T-helper 1 cell treated with Interleukin-12 subunit alpha and Interleukin-12 subunit beta and Interleukin-4 antibody, amounts not matched to agents 30 μg/mL and 1 μg/mL, for 36 hours (primary cell): Measurements from ENCODE around the gene RUSC2.
A peak's percentile ranks its signal among the peaks of the same experiment; 100 is the strongest.
"Not testable (repeated sequence)": the region's sequence is repeated elsewhere in the genome, so short reads cannot be mapped to it uniquely, and the experiment has no call there.

Experiments
- H3K27ac Mint-ChIP-seq: one replicate; pipeline ENCODE4 v1.8.0; 2021; ENCODE audit warnings: mild to moderate bottlenecking, mixed read lengths
- H3K27me3 Mint-ChIP-seq: one replicate; pipeline ENCODE4 v1.8.0; 2021; ENCODE audit warnings: low read depth, mixed read lengths
- H3K36me3 Mint-ChIP-seq: one replicate; pipeline ENCODE4 v1.8.0; 2021; ENCODE audit warnings: low read depth, mixed read lengths
- H3K4me1 Mint-ChIP-seq: one replicate; pipeline ENCODE4 v1.8.0; 2021; ENCODE audit warnings: low read depth, mixed read lengths
- H3K4me3 Mint-ChIP-seq: one replicate; pipeline ENCODE4 v1.8.0; 2021; ENCODE audit warnings: mild to moderate bottlenecking, moderate library complexity, mixed read lengths
- H3K9me3 Mint-ChIP-seq: one replicate; pipeline ENCODE4 v1.8.0; 2021; ENCODE audit warnings: mixed read lengths

RUSC2 gene, protein sequence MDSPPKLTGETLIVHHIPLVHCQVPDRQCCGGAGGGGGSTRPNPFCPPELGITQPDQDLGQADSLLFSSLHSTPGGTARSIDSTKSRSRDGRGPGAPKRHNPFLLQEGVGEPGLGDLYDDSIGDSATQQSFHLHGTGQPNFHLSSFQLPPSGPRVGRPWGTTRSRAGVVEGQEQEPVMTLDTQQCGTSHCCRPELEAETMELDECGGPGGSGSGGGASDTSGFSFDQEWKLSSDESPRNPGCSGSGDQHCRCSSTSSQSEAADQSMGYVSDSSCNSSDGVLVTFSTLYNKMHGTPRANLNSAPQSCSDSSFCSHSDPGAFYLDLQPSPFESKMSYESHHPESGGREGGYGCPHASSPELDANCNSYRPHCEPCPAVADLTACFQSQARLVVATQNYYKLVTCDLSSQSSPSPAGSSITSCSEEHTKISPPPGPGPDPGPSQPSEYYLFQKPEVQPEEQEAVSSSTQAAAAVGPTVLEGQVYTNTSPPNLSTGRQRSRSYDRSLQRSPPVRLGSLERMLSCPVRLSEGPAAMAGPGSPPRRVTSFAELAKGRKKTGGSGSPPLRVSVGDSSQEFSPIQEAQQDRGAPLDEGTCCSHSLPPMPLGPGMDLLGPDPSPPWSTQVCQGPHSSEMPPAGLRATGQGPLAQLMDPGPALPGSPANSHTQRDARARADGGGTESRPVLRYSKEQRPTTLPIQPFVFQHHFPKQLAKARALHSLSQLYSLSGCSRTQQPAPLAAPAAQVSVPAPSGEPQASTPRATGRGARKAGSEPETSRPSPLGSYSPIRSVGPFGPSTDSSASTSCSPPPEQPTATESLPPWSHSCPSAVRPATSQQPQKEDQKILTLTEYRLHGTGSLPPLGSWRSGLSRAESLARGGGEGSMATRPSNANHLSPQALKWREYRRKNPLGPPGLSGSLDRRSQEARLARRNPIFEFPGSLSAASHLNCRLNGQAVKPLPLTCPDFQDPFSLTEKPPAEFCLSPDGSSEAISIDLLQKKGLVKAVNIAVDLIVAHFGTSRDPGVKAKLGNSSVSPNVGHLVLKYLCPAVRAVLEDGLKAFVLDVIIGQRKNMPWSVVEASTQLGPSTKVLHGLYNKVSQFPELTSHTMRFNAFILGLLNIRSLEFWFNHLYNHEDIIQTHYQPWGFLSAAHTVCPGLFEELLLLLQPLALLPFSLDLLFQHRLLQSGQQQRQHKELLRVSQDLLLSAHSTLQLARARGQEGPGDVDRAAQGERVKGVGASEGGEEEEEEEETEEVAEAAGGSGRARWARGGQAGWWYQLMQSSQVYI (N-terminal part only)

DNA sequence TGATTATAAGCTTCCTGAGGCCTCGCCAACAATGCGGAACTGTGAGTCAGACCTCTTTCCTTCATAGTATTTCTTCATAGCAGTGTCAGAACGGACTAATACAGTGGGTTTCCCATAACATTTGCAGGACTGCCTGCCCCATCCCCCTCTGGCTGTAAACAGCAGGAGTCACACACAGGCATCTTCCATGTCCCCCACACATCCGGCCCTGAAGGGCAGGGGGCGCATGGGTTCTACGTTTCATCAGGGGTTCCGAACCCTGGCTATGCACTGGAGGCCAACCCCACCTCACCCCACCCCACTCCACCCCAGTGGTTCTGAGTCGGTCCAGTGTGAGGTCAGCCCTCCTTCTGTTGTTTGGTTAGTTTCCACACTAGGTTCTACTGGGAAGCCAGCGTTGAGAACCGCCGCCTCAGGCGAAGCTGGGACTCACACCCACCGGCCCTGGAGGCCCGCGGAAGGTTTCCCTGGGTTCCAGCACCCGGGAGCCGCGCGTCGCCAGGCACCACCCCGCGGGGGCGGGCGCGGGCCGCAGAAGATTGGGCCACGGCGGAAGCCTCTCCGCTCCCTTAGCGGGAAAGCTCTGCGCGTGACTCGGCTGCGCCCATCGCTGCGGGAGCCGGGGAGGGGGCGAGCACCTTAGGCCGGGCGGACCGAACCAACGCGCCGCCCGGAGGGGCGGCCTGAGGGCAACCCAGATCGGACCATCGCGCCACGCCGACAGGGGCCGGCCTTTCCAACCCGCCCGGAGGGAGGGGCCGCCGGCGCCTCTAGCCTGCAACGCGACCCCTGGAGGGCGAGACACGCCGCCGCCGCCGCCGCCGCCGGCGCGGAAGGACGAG is at the start of gene RUSC2:
TSS of gene RUSC2 (plus strand) at position 799 of the 842 bp plus-strand sequence. CDS start 56,411 bp downstream, outside the sequence.
- no peaks in the 10 kb centered on the region for H3K9me3 Mint-ChIP-seq
- H3K36me3 Mint-ChIP-seq: no peaks in the 10 kb centered on the region
- H3K4me3 Mint-ChIP-seq: peak within 1 kb of the TSS; percentile 88
- H3K27ac Mint-ChIP-seq: peak within 1 kb of the TSS; percentile 65
- H3K27me3 Mint-ChIP-seq: peaks cover 16% of the 10 kb centered on the region
- peaks cover 26% of the 10 kb centered on the region for H3K4me1 Mint-ChIP-seq

DNA sequence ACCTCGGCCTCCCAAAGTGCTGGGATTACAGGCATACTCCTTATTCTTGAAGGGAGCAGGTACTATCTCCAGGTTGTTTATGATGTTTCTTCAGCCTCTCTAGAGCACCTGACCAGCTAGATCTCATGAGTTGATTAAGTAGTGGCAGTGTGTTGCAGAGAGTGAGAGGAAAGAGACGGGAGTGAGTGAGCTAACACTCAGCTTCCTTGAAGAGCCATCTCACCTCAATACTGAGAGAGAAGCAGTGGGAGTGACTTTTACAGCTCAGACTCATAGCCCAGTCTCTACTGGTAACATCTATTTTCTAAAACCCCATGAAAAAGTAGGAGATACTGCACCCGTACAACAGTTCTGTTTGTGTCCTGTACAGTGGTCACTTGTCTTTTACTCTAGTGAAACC is 43.9 kb upstream of the RUSC2 start:
- H3K27me3 Mint-ChIP-seq: peaks cover 30% of the 10 kb centered on the region
- H3K9me3 Mint-ChIP-seq: no peaks in the 10 kb centered on the region
- no peaks in the 10 kb centered on the region for H3K36me3 Mint-ChIP-seq
- H3K27ac Mint-ChIP-seq: no peak overlapping the region
- no peaks in the 10 kb centered on the region for H3K4me1 Mint-ChIP-seq
- H3K4me3 Mint-ChIP-seq: no peak overlapping the region

DNA sequence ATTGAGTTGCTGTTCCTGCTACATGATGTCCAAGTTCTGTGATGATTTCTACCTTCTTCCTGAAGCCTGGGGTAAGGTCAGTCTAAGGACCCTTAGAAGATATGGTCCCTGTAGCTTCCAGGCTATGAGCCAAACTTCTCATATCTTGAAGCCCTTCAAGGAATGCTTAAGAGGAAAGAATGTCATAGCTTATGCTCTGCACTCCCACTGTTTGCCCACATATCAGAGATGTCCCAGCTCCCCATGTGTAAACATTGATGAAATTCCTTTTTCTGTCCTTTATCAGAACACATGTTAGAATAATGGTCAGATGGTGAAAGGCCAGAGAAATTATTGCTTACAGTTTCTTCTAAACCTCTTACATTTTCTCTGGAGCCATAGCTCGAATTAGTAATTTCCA is 41.4 kb upstream of the RUSC2 start:
- Mint-ChIP-seq H3K9me3 (no peaks in the 10 kb centered on the region), H3K27me3 (peaks cover 32% of the 10 kb centered on the region), H3K36me3 (no peaks in the 10 kb centered on the region), H3K4me1 (no peaks in the 10 kb centered on the region), H3K27ac (no peak overlapping the region), H3K4me3 (no peak overlapping the region)

DNA sequence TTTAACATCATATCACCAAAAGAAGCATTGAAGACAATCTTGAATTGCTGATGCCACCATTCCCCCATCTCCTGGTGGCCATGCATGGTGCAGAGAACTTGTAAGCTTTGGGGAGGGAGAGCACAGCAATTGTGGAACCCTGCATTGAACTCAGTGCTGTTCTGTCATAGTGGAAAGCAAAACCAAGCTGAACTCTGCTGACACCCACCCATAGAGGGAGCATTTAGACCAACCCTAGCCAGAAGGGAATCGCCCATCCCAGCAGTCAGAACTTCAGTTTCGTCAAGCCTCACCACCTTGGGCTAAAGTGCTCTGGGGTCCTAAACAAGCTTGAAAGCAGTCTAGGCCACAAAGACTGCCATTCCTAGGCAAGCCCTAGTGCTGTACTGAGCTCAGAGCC is 37.4 kb upstream of the RUSC2 start:
- Mint-ChIP-seq H3K27me3 (peaks cover 24% of the 10 kb centered on the region), H3K4me1 (no peaks in the 10 kb centered on the region), H3K9me3 (peaks cover 11% of the 10 kb centered on the region), H3K36me3 (no peaks in the 10 kb centered on the region), H3K27ac (no peak overlapping the region), H3K4me3 (no peak overlapping the region)

DNA sequence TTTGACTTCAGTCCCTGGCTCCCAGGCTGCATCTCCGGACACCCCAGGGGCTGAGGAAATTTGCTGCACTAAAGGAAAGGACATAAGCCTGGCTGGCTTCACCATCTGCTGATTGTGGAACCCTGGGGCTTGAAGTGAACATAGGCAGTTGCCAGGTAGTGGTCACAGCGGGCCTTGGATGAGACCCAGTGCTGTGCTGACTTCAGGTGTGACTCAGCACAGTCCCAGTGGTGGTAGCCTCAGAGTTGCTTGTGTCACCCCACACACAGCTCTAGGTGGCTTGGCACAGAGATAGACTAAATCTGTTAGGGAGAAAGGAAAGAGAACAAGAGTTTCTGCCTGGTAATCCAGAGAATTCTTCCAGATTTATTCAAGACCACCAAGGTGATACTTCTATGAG is 36.1 kb upstream of the RUSC2 start:
- Mint-ChIP-seq H3K27me3 (peaks cover 24% of the 10 kb centered on the region), H3K27ac (no peak overlapping the region), H3K4me3 (no peak overlapping the region), H3K4me1 (no peaks in the 10 kb centered on the region), H3K9me3 (peaks cover 11% of the 10 kb centered on the region), H3K36me3 (no peaks in the 10 kb centered on the region)

DNA sequence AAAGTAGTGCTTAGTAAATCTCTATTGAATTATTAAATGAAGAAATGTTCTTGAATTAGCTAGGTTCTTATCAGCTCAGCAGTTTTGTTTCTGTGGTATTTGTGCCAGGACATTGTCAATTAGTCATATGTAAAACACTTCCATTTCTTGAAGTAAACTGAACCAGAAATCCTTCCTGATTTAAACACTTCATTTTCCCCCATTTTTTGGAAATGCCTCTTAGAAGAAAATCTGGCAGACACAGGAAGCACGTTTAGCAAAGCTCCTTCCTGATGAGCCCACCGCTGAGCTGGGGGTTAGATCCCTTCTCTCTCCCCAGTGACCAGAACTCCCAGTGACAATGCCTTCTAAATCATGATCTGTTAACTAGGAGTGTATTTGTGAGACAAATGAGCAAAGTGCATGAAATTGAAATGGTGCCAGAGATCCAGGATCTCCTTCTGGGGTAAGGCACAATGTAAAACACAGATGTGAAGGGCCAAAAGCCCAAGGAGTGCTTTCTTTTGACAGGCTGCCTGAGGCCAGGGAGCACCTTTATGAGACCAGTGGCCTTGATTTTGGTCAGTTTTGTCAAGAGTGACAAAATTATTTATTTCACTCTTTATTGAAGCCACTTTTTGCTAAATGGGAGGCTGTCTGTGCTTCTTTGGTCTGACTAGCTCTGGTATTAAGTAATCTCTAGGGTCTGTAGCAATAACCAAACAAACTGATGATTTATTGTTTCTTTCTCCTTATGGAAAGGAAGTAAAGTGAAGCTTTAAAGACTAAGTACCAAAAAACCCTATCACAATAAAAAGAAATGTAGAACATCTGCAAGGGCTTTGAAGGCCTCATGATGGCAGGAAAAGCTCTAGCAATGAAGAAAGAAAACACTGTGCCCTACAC is 25.5 kb upstream of the RUSC2 start:
- H3K27ac Mint-ChIP-seq: no peak overlapping the region
- no peak overlapping the region for H3K4me3 Mint-ChIP-seq
- peaks cover 11% of the 10 kb centered on the region for H3K9me3 Mint-ChIP-seq
- peaks cover 22% of the 10 kb centered on the region for H3K27me3 Mint-ChIP-seq
- H3K36me3 Mint-ChIP-seq: no peaks in the 10 kb centered on the region
- H3K4me1 Mint-ChIP-seq: no peaks in the 10 kb centered on the region

DNA sequence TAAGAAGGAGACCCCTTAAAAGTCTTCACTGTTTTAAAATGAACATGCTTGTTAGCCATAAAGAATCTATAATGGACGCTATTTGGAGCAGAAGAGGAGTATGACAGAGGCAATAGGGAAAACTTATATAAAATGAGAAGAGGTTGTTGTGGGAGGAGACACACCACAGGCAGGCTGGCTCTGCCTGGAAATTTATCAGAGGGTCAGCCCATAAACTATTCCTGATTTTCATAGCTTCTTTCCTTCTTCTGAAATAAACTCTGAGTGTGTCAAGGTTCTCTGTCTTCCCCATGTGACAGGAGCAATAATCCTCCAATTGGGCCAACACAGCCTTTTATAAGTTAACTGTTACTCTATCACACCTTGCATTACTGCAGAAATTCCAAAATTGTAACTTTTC is 19.6 kb upstream of the RUSC2 start:
- Mint-ChIP-seq H3K4me1 (no peaks in the 10 kb centered on the region), H3K27me3 (peaks cover 19% of the 10 kb centered on the region), H3K27ac (no peak overlapping the region), H3K9me3 (no peaks in the 10 kb centered on the region), H3K4me3 (no peak overlapping the region), H3K36me3 (no peaks in the 10 kb centered on the region)

DNA sequence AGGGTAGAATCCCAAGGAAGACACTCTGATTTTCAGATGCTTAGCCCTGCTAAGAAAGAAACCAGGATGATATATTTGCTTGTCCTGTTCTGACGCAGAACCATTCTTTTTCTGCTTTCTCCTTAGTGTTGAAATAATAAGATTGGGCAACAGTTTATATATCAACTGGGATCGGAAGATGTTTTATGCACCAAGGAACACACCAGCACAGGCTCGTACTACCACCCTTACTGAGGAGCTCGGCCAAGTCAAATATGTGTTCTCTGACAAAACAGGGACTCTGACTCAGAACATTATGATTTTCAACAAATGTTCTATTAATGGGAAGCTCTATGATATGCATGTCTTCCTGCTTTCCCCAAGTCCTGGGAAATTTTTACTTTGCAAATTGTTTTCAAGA is 19.0 kb upstream of the RUSC2 start:
- no peak overlapping the region for H3K4me3 Mint-ChIP-seq
- H3K9me3 Mint-ChIP-seq: no peaks in the 10 kb centered on the region
- H3K27ac Mint-ChIP-seq: no peak overlapping the region
- H3K36me3 Mint-ChIP-seq: no peaks in the 10 kb centered on the region
- peaks cover 21% of the 10 kb centered on the region for H3K27me3 Mint-ChIP-seq
- no peaks in the 10 kb centered on the region for H3K4me1 Mint-ChIP-seq

DNA sequence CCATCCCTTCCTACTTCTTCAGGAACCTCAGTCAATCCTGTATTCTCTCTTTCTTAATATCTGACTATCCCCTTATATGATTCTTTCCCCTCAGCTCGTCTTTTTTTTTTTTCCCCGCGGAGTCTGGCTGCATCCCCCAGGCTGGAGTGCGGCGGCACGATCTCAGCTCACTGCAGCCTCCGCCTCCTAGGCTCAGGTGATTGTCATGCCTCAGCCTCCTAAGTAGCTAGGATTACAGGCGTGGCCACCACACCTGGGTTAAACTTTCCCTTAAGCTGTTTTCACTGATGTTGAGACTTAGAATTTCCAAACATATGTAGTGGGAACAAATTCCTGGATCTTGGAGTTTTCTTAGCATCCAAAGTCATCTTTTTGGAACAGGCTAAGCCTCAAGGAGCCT is 13.3 kb upstream of the RUSC2 start:
- no peaks in the 10 kb centered on the region for H3K9me3 Mint-ChIP-seq
- no peaks in the 10 kb centered on the region for H3K36me3 Mint-ChIP-seq
- H3K27ac Mint-ChIP-seq: no peak overlapping the region
- H3K4me1 Mint-ChIP-seq: no peaks in the 10 kb centered on the region
- no peak overlapping the region for H3K4me3 Mint-ChIP-seq
- H3K27me3 Mint-ChIP-seq: peaks cover 31% of the 10 kb centered on the region

DNA sequence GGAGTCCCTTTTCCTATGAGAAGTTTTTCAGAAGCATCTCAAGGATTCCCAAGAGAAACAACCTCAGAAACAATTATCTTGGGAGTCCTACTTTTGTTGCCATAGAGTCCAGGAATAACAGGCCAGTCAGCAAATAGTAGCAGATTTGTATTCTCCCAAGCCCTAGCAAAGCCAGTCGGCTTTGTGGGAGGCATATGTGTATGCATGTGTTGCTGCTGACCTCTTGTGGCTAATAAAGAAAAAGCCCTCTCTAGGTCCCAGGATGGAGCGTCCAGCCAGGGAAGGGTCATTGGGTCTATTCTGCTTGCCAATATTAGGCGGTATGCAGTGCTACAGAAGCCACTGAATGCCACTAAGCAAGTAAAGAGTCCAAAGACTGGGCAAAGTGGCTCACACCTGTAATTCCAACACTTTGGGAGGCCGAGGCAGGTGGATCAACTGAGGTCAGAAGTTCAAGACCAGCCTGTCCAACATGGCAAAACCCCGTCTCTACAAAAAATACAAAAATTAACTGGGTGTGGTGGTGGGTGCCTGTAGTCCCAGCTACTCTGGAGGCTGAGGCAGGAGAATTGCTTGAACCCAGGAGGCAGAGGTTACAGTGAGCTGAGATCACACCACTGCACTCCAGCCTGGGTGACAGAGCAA is 12.6 kb upstream of the RUSC2 start:
- H3K36me3 Mint-ChIP-seq, H3K4me3 Mint-ChIP-seq, H3K4me1 Mint-ChIP-seq, H3K9me3 Mint-ChIP-seq, H3K27ac Mint-ChIP-seq: not testable (repeated sequence)
- H3K27me3 Mint-ChIP-seq: peaks cover 31% of the 10 kb centered on the region

DNA sequence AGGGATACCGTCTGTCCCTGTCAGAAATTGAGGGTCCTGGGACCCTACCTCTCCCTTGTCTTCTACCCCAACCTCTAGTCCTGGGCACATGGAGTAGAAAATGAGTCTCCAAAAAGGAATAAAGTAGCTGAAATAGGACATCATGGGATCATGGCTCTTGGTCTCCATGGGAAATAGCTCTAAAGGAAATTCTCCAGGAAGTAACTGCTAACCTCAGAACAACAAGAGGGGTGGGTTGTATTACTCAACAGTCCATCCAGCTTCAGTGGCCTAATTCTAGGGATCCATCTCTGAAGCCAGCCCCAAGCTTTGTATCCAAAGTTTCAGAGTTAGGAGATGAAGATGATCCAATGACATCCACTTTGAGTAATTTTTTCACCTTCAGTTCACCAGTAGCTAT is 11.0 kb upstream of the RUSC2 start:
- Mint-ChIP-seq H3K4me1 (no peaks in the 10 kb centered on the region), H3K27me3 (peaks cover 31% of the 10 kb centered on the region), H3K4me3 (no peak overlapping the region), H3K27ac (no peak overlapping the region), H3K36me3 (no peaks in the 10 kb centered on the region), H3K9me3 (no peaks in the 10 kb centered on the region)

DNA sequence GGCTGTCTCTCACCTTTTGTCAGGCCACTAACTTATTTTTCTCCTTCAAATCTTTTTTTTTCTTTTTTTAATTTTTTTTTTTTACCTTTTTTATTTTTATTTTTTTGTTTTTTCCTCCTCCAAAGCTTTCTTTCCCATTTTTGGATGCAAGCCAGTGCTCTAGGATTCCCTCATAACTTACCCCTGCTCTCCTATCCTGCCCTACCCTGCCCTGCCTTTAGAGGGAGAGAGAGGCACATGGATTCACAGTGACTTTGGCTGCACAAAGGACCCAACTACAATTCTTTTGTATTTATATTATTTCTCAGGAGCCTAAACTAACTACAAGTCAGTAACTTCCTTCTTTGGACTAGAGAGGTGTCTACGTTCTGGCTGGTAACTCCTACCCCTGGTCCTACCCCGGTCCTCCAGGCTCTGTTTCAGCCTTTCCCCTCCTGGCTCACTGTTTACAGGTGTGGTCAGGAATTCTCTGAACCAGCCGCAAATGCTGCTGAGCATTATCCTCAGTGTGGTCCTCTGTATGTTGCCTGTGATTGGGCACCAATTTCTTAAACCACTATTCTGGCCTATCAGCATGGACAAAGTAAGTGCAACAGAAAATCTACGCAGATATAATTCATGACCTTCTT is 8.4 kb upstream of the RUSC2 start:
- H3K27ac Mint-ChIP-seq: no peak overlapping the region
- H3K27me3 Mint-ChIP-seq: peaks cover 13% of the 10 kb centered on the region
- H3K36me3 Mint-ChIP-seq: no peaks in the 10 kb centered on the region
- no peaks in the 10 kb centered on the region for H3K4me1 Mint-ChIP-seq
- H3K9me3 Mint-ChIP-seq: no peaks in the 10 kb centered on the region
- H3K4me3 Mint-ChIP-seq: no peak overlapping the region
